Measurements from ENCODE around the gene NSMCE1. TPM values are rescaled to one million over a fixed set of nuclear protein-coding genes. Genes with fewer than 3 reads are reported as not detected.

Gene NSMCE1
- total RNA-seq, 1 experiment from 2014 or later = 19.3 TPM

GRCh38 chr16:27232061-27232900, 36.3 kb downstream of the NSMCE1 start:
- Mint-ChIP-seq H3K4me1 (peaks cover 9 to 14% of the 10 kb centered on the region in 2 experiments), H3K9me3 (no peaks in the 10 kb centered on the region), H3K4me3 (no peak overlapping the region), H3K27me3 (ENCODE audit: low read depth) (no peaks in the 10 kb centered on the region), H3K36me3 (ENCODE audit: insufficient read depth in 1 of 3, low read depth in 3 of 3) (0 out of 7 replicates have a peak, but pooled peaks cover 0 to 2% (median 0%) of the 10 kb centered on the region in 3 experiments), H3K27ac (peak overlapping the region in 1 of 3 experiments; percentile 64; a peak in 2 of 7 replicates)
- no peak overlapping the region for H2AK5ac ChIP-seq (ENCODE audit: insufficient read length, low read length)
- H2AFZ ChIP-seq (ENCODE audit: low read length) = no peak overlapping the region
- H3K9ac ChIP-seq (ENCODE audit: extremely low read depth, insufficient read length, low read length) = no peak overlapping the region
- H4K5ac ChIP-seq (ENCODE audit: insufficient read length, low read depth, low read length) = no peak overlapping the region
- H4K20me1 ChIP-seq (ENCODE audit: control insufficient read depth, insufficient read depth, insufficient read length) = no peaks in the 10 kb centered on the region
- H3K14ac ChIP-seq (ENCODE audit: insufficient read depth, low read length) = no peak overlapping the region
- H2BK5ac ChIP-seq (ENCODE audit: insufficient read length, low read length) = no peak overlapping the region
- H2BK120ac ChIP-seq (ENCODE audit: low read depth, low read length, poor library complexity, severe bottlenecking) = no peak overlapping the region
- no peak overlapping the region for H3K4me2 ChIP-seq (ENCODE audit: insufficient read depth, insufficient read length, low read length)
- no peak overlapping the region for H4K8ac ChIP-seq (replicated peaks; ENCODE audit: insufficient read length, low read depth, low read length)
- H3K4ac ChIP-seq (ENCODE audit: low read depth, low read length) = no peak overlapping the region
- H3K18ac ChIP-seq (ENCODE audit: insufficient read length, low read depth, low read length) = no peak overlapping the region
- no peak overlapping the region for H3K56ac ChIP-seq (ENCODE audit: insufficient read length, low read depth, low read length)
- no peaks in the 10 kb centered on the region for H3K23me2 ChIP-seq (ENCODE audit: insufficient read length, low read depth, low read length, poor library complexity, severe bottlenecking)
- no peak for DNase-seq
- no peaks in the 10 kb centered on the region for H3K27me3 ChIP-seq (ENCODE audit: insufficient read depth, low read length)
- H4K91ac ChIP-seq (ENCODE audit: insufficient read length, low read depth, low read length) = no peak overlapping the region
- no peaks in the 10 kb centered on the region for H3K79me1 ChIP-seq (ENCODE audit: insufficient read depth, low read depth, low read length, poor library complexity, severe bottlenecking)
- no peak overlapping the region for H2BK12ac ChIP-seq (ENCODE audit: insufficient read length, low read depth, low read length)
- TF ChIP-seq, protein P1, sequence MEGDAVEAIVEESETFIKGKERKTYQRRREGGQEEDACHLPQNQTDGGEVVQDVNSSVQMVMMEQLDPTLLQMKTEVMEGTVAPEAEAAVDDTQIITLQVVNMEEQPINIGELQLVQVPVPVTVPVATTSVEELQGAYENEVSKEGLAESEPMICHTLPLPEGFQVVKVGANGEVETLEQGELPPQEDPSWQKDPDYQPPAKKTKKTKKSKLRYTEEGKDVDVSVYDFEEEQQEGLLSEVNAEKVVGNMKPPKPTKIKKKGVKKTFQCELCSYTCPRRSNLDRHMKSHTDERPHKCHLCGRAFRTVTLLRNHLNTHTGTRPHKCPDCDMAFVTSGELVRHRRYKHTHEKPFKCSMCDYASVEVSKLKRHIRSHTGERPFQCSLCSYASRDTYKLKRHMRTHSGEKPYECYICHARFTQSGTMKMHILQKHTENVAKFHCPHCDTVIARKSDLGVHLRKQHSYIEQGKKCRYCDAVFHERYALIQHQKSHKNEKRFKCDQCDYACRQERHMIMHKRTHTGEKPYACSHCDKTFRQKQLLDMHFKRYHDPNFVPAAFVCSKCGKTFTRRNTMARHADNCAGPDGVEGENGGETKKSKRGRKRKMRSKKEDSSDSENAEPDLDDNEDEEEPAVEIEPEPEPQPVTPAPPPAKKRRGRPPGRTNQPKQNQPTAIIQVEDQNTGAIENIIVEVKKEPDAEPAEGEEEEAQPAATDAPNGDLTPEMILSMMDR (conservative IDR thresholded peaks at IDR 0.05) = no peak
- WGBS (ENCODE audit: extremely low coverage, insufficient read length, low lambda C conversion rate) = no CpG with 5 or more reads among the region's 26 CpGs
- no peaks in the 10 kb centered on the region for H3K79me2 ChIP-seq (ENCODE audit: insufficient read depth, low read length)
- no peak overlapping the region for H3K27ac ChIP-seq (ENCODE audit: insufficient read length, low read depth, low read length)
- no peak overlapping the region for H2BK20ac ChIP-seq (ENCODE audit: low read depth, low read length, poor library complexity, severe bottlenecking)
- H3K4me1 ChIP-seq (ENCODE audit: insufficient read depth, low read length) = no peaks in the 10 kb centered on the region
- H3K23ac ChIP-seq (ENCODE audit: insufficient read length, low read depth, low read length) = no peak overlapping the region
- H3K9me3 ChIP-seq (ENCODE audit: control insufficient read depth, low read depth, low read length) = no peaks in the 10 kb centered on the region
- no peak overlapping the region for H2BK15ac ChIP-seq (ENCODE audit: low read depth, low read length)
- no peak overlapping the region for H3T11ph ChIP-seq (ENCODE audit: low read length)

All from H9 (cell line).